Measurements from ENCODE around the gene SSUH2.
"Not testable (repeated sequence)": the region's sequence is repeated elsewhere in the genome, so short reads cannot be mapped to it uniquely, and the experiment has no call there.

The SSUH2 gene

DNA sequence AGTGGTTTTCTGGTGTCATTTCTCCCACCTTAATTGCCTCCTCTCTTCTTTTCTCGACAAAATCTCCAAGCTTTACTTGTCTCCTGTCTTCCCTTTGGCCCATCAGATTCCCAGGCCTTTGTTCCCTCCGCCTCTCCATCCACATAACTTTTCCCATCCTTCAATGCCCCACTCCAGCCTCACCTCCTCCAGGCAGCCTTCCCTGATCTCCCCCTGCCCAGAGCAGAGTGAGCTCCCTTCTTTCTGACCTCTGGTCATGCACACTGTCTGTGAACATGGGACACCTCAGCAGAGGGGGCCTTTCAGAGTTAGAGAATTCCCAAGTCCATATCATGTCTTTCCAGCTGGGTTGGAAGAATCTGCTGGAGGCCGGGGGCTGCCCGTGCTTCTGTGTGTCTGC is 14.6 kb upstream of the SSUH2 start:
- DNase-seq (ENCODE audit: low read depth, low spot score) = no peak

DNA sequence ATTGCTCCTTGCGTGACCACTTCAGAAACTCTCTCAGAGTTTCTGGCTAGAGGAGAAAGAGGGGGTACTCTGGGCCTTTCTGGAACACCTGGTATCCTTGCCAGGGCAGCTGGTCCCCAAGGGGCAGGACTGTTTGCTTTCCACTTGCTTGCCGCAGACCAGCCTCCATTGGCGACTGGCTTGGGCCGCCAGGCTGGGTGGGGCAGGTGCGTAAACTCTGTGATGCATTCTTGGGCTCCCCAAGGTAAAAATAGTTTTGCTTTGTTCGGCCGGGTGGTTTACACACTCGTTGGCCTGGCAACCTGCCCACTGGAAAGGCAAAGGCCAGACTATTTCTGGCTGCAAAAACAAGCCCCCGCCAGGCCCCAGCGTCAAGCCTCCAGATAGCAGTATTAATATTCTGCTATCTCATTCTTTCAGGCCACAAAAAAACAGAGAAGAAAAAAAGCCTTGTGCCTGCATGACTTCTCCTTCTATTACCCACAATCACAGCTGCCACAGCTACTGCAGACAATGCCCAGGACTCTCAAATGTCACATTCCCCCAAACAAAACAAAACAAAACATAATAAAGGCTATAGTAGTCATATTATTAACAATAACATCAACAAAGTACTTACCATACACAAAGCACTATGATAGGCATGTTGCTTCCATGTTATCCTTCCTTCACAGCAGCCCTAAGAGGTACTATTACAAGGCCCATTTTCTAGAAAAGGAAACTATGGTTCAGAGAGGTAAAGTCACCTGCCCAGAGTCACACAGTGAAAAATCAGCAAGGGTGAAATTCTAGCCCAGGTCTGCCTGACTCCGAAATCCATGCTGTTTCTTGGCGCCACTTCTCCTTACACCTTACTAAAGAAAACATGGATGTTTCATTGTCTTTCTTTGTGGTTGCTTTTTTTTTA is 14.0 kb upstream of the SSUH2 start:
- no peak for DNase-seq (ENCODE audit: low read depth, low spot score)

DNA sequence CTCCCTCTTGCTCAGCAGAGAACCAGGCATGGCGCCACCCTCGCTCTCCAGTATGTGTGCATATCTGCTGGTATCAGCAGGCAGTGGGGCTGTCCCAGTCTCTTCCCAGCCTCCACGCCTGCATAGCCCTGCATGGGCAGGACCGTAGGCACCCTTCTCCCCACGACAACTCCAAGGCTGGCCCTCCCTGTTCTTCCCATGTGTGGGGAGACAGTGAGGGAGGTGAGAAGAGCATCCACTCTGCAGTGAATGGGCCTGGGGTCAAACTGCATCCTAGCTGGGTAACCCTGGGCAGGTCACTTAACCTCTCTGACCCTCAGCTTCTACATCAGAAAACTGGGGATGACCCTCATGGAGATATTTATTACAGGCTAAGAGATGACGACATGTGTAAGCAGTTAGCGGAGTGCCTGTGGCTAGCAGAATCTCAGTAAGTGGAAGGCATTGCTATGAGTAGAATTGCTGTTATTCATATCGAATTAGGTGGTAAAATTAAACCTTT is 13.3 kb upstream of the SSUH2 start:
- DNase-seq (ENCODE audit: low read depth, low spot score) = no peak

DNA sequence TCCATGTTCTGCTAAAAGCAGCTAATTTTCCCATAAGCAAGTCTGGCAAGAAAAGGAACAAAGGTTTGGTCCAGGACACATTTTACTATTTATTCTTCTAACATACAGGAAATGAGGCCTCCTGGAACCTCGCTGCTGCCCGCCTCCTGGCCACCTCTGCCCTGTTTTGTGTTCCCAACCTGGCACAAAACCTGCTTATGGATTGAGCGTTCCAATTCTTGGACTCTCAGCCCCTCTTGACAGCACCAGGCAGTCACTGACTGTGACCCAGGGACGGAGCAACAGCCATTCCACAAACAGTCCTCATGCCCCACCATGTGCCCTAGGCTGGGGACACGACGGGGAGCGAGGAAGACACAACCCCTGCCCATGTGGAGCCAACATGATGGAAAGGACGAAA is 11.6 kb upstream of the SSUH2 start:
- no peak for DNase-seq (ENCODE audit: low read depth, low spot score)

DNA sequence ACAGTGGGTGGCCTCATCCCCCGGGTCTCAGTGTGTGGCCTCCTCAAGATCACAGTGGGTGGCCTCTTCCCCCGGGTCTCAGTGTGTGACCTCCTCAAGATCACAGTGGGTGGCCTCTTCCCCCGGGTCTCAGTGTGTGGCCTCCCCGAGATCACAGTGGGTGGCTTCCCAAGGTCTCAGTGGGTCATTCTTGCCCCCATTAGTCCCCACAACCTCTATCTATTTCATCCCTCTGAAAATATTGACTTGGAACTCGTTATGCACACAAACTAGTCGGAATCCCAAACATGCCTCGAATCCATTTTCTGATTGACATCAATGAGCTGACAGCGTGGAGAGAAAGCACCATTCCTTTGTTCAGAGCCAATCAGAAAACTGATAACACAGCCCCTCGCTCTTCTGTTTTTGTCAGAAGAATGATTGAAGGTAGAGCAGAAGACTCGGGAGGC is 10.8 kb upstream of the SSUH2 start:
- no peak for DNase-seq (ENCODE audit: low read depth, low spot score)

DNA sequence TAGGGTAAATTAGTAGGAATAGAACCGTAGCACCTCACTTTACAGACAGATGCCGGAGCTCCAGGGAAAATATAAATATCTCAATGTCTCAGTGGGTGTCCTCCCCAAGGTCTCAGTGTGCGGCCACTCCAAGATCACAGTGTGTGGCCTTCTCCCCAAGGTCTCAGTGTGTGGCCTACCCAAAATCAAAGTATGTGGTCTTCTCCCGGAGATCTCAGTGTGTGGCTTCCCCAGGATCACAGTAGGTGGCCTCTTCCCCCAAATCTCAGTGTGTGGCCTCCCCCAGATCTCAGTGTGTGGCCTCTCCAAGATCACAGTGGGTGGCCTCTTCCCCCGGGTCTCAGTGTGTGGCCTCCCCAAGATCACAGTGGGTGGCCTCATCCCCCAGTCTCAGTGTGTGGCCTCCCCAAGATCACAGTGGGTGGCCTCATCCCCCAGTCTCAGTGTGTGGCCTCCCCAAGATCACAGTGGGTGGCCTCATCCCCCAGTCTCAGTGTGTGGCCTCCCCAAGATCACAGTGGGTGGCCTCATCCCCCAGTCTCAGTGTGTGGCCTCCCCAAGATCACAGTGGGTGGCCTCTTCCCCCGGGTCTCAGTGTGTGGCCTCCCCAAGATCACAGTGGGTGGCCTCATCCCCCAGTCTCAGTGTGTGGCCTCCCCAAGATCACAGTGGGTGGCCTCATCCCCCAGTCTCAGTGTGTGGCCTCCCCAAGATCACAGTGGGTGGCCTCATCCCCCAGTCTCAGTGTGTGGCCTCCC is 10.2 kb upstream of the SSUH2 start:
- DNase-seq (ENCODE audit: low read depth, low spot score) = not testable (repeated sequence)

DNA sequence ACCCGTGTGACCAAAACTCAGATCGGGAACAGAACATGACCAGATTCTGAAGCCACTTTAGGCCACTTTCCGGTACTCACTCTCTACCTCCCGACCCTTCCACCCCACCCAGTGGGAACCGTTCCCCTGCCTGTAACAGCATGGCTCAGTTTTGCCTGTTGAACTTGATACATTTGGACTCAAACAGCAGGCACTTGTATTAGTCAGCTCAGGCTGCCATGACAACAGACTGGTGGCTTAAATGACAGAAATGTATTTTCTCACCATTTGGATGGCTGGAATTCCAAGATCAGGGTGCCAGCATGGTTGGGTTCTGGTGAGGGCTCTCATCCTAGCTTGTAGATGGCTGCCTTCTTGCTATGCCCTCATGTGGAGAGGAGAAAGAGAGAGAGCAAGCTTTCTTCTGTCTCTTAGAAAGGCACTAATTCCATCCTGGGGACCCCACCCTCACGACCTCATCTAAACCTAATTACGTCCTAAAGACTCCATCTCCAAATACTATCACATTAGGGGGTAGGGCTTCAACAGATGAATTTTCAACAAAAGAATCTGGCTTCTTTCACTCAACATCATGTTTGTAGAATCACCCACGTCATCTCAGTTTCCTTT is 9.3 kb upstream of the SSUH2 start:
- DNase-seq (ENCODE audit: low read depth, low spot score) = no peak

DNA sequence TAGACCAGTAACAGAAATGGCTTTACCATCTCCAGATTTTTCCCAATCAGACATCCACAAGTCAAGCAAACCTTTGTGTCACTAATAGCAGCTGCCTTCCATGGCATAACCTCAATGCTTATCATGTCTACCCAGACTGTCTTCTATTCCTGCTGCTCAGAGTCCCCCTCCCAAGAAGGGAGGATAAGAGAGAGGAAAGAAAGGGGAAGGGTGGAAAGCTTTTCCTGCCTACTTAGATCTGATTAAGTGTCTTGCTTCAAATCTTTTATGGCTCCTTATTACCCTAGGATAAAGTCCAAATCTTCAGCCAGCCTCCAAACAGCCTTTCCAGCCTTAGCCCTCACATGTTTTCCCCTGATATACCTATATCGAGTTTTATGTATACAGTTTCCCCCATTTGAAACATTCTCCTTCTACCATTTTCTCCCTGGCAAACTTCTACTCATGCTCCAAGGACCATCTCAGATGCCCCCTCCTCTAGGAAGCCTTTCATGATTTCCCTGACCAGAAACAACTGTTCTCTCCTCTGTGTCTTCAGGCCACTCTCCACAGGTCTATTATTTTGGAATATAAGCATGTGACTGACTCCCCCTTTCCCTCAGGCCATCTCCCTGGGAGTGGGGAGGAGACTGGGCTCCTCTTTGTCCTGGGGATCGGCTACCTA is 7.9 kb upstream of the SSUH2 start:
- no peak for DNase-seq (ENCODE audit: low read depth, low spot score)

DNA sequence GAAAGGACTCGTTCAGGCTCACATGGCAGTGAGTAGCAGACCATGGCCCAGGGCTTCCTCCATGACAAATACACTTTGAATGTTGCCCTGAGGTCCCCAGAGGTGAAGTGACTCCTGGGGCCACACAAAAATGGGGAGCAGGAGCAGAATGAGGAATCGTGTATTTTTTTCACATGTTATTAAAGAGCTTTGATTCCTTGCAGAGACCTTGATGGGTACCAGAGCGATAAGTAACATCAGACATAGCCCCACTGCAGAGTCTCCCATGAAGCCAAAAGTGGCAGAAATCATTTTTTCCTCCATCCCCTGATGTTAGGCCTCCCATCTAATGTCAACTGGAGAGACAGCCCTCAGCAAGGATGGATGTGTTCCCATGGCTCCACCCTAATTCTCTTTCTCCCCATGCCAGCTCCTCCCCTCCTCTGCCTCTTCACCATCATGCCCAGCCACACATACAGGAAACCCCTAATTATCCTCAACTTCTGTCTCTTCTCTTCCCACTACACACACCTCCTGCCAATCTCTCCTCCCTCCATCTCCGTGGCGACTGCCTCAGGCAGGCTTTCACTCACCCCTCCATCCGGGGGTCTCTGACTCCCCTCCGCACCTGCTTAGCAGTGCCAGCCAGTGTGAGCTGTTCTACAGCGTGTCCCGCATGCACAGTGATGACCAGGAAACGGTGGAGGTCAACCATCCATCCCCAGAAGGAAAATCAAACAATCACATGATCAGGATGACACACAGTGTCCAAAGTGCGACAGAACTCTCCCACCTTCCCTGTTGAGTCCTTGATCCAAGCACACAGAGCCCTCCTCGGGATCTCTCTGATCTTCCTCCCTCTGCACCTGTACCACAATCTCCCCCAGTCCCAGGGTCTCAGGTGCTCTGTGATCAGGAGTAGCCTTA is 7.1 kb upstream of the SSUH2 start:
- no peak for DNase-seq (ENCODE audit: low read depth, low spot score)

DNA sequence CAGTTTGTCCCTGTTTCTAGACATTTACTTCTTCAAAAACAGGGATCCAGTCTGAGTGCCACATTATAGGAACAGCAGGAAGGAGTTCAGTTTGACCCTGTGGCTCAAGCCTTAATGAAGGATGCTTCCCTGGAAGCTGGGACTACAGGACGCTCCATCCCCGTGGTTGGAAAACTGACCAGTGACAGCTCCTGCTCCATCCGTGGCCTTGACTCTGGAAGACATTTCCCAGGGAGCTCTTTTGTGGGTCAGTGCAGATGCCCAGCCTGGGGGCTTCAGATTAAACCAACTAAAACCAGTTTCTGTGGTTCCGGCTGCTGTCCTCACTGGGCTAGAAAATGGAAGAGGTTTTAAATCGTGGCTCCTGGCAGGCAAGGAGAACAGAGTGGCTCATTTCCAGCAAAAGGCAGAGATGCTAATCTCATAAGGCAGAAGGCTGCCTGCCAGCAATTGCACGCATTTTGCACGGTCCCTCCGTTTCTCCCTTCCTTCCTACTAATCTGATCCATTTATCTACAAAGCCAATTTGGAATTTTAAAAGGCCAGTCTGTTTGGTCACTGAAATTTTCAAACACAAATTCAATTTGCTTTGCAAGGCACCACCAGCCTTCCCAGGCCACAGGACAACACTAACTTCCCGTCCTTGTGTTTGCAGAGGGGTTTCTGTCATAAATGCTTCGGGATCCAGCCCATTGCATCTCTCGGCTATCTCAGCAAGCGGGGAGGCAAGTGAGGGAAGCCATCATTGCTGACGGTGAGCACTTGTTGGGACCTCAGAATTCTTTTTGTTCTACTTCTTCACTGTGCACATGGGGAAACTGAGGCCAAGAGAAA is 6.2 kb upstream of the SSUH2 start:
- DNase-seq (ENCODE audit: low read depth, low spot score) = no peak

DNA sequence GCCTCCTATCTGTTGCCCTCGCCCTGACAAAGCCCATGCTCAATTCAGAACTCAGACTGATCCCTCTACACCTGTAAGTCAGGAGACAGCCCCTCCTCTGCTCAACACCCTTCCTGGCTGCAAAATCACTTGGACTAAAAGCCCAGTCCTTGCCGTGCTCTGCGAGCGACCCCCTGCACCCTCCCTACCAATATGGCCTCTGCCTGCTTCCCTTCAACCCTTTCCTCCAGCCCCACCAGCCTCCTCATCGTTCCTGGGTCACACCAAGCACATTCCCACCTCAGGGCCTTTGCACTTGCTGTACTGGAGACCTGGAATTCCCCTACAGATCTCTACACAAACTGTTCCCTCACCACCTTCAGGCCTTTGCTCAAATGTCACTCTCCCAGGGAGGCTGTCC is 5.2 kb upstream of the SSUH2 start:
- DNase-seq (ENCODE audit: low read depth, low spot score) = no peak

DNA sequence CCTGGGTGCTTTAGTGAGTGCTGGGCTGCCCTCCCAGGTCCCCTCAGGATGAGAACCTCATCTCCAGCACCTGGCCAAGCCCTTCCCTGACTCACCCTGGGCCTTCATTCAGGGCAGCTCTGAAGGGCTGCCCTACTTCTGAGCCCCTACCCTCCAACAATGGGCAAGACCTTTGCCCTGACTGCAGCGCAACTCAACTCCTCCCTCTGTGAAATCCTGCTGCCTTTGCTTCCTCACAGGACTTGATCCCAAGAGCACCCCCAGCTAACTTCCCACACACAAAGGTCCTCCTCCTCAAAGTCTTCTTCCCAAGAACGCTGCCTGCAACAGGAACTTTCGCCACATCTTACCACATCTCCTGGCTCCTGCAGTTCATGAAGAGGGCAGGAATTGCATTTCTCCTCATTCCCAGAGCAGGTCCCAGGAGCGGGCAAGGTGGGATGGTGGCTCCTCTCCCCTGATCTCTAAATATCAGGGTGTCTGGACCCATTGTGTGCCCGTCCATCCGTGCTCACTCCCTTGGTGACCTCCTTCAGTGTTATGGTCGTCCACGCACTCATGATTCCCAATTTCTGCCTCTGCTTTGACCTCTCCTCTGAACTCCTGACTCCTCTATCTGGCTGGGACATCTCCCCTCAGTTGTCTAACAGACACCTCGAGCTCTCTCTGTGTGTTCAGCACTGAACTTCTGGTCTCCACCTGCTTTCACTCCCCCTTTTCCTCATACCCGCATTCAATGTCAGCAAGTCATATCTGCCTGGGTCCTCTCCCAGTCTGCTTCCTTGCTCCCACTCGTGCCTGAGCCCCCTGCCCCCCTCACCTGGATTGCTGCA is 4.5 kb upstream of the SSUH2 start:
- DNase-seq (ENCODE audit: low read depth, low spot score) = no peak

DNA sequence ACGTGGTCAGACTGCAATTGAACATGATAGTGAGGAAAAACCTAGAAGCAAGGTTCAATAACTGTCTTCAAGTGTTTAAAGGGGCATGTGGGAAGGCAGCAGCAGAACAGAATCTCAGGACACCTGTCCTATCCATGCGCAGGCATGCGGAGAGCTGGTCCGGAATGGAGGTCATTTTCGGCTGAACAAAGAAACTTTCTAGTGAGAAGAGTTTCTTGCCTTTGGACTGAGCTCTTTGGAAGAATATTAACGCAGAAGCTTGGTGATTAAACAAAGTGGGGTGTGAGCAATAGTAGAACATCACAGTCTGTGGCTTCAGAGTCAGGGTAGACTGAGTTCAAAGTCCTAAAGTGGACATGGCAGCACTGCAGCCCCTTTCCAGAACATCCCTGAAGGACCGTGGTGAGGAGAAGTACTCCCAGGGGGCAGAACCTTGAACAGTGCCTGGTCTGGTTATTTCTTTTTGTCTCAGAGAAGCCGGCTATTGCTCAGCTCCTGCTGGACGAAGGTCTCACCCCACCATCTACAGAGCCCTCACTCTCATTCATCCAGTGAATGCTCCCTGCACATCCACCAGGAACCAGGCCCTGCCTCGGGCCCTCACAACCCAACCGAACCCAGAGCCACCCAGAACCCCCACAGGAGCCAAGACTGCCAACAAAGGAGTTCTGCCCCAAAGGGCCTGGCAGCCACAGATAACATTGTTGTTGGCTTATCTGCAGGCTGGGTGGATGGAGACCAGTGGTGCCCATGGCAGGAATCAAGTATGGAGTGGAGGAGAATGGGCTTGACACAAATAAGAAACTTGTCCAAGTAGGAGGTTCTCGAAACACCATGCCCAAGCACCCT is 2.8 kb upstream of the SSUH2 start:
- DNase-seq (ENCODE audit: low read depth, low spot score) = no peak

DNA sequence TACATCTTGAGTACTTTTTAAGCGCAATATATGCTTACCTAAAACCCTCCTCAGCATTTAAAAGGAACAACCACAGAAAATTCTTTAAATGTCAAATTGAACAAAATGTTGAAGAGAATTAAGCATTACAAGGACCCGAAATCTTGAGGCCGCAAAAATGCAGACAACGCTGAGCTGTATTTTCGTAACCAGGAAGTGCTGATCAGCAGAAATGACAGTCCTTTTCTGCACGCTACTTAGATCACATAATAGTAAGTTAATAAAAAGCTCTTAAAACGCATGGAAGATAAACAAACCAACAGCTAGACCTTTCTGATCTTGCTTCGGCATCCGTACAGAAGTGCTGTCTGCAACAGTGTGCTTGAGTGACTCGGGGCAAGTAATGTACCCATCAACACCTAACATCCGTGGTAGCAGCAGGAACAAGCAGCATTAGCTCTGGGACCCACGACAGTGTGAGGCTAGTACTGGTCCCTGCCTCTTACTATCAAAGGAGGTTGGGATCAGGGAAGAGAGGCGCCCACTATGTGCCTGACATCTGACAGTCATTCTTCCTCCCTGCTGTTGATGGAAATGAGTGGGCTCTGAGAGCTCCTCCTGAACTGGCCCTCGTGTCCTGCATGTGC is 1.8 kb upstream of the SSUH2 start:
- DNase-seq (ENCODE audit: low read depth, low spot score) = no peak

DNA sequence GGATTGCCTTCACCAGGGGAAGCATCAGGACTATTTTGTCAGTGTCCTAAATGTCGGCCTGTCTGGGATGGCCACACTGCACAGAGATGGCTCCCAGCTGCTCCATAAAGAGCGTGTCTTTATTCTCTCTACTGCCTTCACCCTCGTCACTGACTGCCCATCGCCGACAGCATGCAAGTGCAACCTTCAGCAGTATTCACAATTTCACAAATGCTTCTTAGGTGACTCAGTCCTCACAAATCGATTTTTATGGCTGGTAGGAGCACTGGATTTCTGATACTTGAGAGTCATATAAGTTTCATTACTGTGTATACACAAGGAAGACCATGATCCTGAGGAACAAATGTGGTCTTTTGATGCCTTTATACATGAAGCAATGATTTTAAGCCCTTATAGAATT is 1.1 kb upstream of the SSUH2 start:
- no peak for DNase-seq (ENCODE audit: low read depth, low spot score)

DNA sequence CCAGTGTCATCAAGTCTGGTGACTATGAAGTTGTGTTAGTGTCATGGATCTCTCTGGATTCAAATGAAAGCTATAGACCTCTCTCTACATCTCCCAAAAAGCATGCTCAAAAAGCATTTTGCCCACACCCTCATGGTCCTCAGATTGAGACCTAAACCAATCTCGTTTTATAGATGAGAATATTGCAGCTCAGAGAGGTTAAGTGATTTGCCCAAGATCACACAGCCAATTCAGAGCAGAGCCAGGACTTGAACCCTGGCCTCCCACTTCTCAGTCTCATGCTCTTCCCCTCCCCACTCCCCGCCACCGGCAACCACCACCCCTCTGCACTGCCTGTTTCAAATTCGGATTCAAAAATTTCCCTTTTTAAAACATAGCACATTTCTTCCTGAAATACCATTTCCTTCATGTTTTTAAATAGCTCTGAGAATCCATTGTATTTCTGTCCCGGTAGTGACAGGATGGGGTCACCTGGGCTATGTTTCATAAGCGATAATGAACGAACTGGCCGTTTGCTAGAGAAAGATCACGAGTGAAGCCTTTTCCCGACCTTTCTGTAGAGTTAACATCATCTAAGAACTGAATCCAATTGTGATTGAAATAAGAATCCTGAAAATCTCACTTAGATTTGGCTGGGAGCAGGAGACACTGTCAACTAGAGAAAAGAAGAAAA is 769 bp downstream of the SSUH2 start:
- no peak for DNase-seq (ENCODE audit: low read depth, low spot score)

DNA sequence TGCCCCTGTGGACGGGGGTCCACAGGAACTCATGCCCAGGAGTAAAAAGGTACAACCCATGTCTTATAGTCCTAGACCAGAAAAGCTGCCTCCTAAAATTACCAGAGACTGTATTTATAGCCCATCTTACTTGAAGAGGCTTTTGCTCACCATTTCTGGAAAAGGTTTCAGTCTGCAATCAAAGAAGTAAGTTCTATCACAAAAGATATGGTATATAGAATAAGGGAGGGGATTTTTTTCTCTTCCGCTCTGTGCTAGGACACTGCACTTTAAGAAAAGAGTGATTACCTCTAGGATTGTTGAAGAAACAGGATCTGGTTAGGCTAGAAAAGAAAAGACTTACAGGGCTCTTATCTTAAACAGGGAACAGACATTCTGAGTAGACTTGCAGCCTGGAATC is 2.6 kb downstream of the SSUH2 start:
- DNase-seq (ENCODE audit: low read depth, low spot score) = no peak

Data from activated naive CD8-positive, alpha-beta T cell treated with anti-CD3 and anti-CD28 coated beads, Interleukin-2, amount 50 U/mL, for 16 hours (primary cell).